Body of pancreas (tissue), 4 donors: ENCODE data around the gene NGEF.

Source experiments
- CTCF ChIP-seq, 7 experiments: fragments of 450-650 bp in 4 of 7; fragments of 200-600 bp in 3 of 7; sonication (generic) in 3 of 7; IDR thresholded peaks; one replicate each; pipeline ENCODE4 v1.5.1; 2016 to 2019; ENCODE audit warnings: antibody characterized with exemption in 7 of 7
- POLR2A ChIP-seq, 3 donors: fragments of 450-650 bp; IDR thresholded peaks; one replicate each; pipeline ENCODE4 v1.6.1; 2016; ENCODE audit warnings: antibody characterized with exemption in 3 of 3, mild to moderate bottlenecking in 2 of 3

GRCh38 chr2:232869138-232870017 is 143.7 kb downstream of the NGEF start:
- TF ChIP-seq POLR2A (IDR thresholded peaks at IDR 0.05), result no peak
- TF ChIP-seq CTCF (IDR thresholded peaks at IDR 0.05), result no peak
